ENCODE results near the gene CCNA1.

CCNA1 gene

DNA sequence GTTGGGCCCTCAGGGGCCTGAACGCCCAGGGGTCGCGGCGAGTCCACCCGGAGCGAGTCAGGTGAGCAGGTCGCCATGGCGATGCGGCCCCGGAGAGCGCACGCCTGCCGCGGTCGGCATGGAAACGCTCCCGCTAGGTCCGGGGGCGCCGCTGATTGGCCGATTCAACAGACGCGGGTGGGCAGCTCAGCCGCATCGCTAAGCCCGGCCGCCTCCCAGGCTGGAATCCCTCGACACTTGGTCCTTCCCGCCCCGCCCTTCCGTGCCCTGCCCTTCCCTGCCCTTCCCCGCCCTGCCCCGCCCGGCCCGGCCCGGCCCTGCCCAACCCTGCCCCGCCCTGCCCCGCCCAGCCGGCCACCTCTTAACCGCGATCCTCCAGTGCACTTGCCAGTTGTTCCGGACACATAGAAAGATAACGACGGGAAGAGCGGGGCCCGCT, at the start of gene CCNA1:
CCNA1 (plus strand) TSS at position 390 of the 439 bp plus-strand sequence. CDS start 562 bp downstream, outside the sequence.
- DNase-seq (ENCODE audit: low read depth) = no peak
- no peak within 1 kb of the TSS for H3K4me3 ChIP-seq (ENCODE audit: low read depth, low read length)

DNA sequence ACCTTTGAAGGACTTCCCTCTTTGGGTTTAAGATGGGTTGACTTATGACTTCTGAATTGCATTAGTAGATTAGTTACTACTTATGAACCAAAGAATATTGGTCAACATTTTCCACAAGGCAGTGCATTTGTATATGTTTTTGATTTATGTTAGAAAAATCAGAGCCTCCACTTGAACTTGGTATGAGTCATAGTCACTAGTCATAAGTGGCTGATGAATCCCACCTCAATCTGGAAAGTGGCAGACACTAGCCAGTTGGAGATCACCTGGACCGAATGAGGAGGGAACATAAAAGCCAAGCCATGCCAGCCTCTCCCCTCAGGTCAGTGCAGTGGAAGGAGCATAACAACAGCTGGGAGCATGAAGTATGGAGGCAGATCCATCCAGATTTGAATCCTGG, 46.8 kb upstream of the CCNA1 start:
- no peak overlapping the region for H3K4me3 ChIP-seq (ENCODE audit: low read depth, low read length)
- DNase-seq (ENCODE audit: low read depth) = no peak
- TF ChIP-seq, protein P1, sequence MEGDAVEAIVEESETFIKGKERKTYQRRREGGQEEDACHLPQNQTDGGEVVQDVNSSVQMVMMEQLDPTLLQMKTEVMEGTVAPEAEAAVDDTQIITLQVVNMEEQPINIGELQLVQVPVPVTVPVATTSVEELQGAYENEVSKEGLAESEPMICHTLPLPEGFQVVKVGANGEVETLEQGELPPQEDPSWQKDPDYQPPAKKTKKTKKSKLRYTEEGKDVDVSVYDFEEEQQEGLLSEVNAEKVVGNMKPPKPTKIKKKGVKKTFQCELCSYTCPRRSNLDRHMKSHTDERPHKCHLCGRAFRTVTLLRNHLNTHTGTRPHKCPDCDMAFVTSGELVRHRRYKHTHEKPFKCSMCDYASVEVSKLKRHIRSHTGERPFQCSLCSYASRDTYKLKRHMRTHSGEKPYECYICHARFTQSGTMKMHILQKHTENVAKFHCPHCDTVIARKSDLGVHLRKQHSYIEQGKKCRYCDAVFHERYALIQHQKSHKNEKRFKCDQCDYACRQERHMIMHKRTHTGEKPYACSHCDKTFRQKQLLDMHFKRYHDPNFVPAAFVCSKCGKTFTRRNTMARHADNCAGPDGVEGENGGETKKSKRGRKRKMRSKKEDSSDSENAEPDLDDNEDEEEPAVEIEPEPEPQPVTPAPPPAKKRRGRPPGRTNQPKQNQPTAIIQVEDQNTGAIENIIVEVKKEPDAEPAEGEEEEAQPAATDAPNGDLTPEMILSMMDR (IDR thresholded peaks at IDR 0.05; ENCODE audit: control insufficient read depth, extremely low read depth, insufficient read depth) = no peak

More for the DNA sequence above, at the start of gene CCNA1:
- TF ChIP-seq, protein P1 (IDR thresholded peaks at IDR 0.05; ENCODE audit: control insufficient read depth, extremely low read depth, insufficient read depth) = no peak

DNA sequence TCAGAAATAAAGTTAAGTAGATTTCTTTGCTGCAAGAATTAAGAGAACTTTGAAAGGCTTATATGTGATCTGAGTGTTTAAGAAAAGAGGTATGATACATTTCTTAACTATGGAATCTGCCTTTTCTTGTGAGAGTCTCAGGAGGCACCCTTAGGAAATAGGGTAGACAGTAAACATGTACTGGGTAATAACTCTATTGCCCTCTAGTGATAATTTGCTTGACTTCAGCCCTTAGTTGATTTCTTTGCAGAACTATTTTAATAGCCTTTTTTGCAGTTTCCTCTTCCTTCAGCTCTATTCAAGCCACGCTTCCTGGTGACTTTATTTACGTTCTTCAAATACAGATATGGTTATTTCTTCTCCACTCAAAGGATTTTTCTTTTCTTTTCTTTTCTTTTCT, 37.0 kb upstream of the CCNA1 start:
- no peak for DNase-seq (ENCODE audit: low read depth)
- TF ChIP-seq, protein P1 (IDR thresholded peaks at IDR 0.05; ENCODE audit: control insufficient read depth, extremely low read depth, insufficient read depth) = peak; percentile 57
- no peak overlapping the region for H3K4me3 ChIP-seq (ENCODE audit: low read depth, low read length)

DNA sequence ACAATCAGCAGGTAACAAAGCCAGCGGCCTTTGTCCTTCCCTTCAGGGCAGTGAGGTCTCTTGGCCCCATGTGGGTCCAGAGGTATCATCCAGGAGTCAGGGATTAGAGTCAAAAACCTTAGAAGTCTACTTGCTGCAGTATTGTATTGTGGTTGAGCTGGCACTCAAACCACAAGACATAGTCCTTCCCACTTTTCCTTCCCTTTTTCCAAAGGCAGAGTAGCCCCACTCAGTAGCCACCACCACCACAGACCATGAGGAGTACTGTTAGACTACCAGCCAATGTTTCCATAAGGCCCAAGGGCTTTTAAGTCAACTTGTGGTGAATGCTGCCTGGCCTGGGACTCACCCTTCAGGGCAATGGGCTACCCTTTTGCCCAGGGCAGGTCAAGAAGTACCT, 27.1 kb upstream of the CCNA1 start:
- TF ChIP-seq, protein P1 (IDR thresholded peaks at IDR 0.05; ENCODE audit: control insufficient read depth, extremely low read depth, insufficient read depth) = no peak
- DNase-seq (ENCODE audit: low read depth) = no peak
- no peak overlapping the region for H3K4me3 ChIP-seq (ENCODE audit: low read depth, low read length)

DNA sequence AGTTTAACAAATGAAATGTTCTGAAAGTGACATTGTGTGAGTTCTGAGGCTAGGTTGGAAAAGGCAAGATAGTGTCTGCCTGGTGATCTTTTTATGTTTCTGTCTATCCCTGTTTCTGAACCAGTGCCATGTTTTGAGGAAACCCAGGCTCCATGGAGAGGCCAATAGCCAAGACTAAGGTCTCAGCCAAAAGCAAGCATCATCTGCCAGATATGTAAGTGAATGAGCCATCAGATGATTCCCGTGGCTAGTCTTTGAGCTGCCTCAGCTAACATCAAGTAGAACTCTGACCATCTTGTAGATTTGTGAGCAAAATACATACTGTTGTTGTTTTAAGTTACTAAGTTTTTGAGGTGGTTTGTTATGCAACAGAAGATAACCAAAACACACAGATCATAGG, 19.6 kb upstream of the CCNA1 start:
- DNase-seq (ENCODE audit: low read depth) = no peak
- no peak overlapping the region for H3K4me3 ChIP-seq (ENCODE audit: low read depth, low read length)
- TF ChIP-seq, protein P1 (IDR thresholded peaks at IDR 0.05; ENCODE audit: control insufficient read depth, extremely low read depth, insufficient read depth) = no peak

DNA sequence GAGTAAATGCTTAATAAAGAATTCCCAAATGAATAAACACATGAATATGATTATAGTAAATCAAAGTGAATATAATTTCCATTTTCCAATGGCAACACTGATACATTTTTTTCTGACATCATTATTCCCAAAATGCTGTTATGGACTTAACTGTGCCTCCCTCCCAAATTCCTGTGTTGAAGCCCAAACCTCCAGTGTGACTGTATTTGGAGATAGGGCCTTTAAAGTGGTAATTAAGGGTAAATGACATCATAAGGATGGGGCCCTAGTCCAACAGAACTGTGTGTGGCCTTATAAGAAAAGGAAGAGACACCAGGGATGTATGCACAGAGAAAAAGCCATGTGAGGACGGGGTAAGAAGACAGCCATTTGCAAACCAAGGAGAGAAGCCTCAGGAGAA, 19.1 kb upstream of the CCNA1 start:
- TF ChIP-seq, protein P1 (IDR thresholded peaks at IDR 0.05; ENCODE audit: control insufficient read depth, extremely low read depth, insufficient read depth) = no peak
- DNase-seq (ENCODE audit: low read depth) = no peak
- no peak overlapping the region for H3K4me3 ChIP-seq (ENCODE audit: low read depth, low read length)

DNA sequence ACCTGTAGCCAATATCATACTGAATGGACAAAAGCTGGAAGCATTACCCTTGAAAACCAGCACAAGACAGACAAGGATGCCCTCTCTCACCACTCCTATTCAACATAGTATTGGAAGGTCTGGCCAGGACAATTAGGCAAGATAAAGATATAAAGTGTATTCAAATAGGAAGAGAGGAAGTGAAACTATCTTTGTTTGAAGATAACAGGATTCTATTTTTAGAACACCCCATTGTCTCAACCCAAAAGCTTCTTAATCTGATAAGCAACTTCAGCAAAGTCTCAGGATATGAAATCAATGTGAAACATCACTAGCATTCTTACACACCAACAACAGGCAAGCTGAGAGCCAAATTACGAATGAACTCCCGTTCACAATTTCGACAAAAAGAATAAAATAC, 17.8 kb upstream of the CCNA1 start:
- no peak for DNase-seq (ENCODE audit: low read depth)
- TF ChIP-seq, protein P1 (IDR thresholded peaks at IDR 0.05; ENCODE audit: control insufficient read depth, extremely low read depth, insufficient read depth) = no peak
- no peak overlapping the region for H3K4me3 ChIP-seq (ENCODE audit: low read depth, low read length)
